HG03565 (cell line): ENCODE measurements around the gene ZNF691.
"Not testable (repeated sequence)": the region's sequence is repeated elsewhere in the genome, so short reads cannot be mapped to it uniquely, and the experiment has no call there.

Experiments
- ATAC-seq: cut with Tn5 transposase; IDR thresholded peaks from one replicate; pipeline ENCODE4 v1.9.1; 2021; ENCODE audit warnings: mild to moderate bottlenecking, moderate library complexity; ENCODE audit not compliant: unreplicated experiment

ZNF691 gene

GRCh38 chr1:42853116-42853884 is 6.9 kb downstream of the ZNF691 start:
- no peak for ATAC-seq

DNA sequence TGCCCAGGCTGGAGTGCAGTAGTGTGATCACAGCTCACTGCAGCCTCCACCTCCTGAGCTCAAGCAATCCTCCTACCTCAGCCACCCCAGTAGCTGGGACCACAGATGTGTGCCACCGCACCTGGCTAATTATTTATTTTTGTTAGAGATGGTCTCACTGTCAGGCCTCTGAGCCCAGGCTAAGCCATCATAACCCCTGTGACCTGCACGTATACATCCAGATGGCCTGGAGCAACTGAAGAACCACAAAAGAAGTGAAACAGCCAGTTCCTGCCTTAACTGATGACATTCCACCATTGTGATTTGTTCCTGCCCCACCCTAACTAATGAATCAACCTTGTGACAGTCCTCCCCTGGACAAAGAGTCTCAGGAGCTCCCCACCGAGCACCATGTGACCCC is 10.1 kb downstream of the ZNF691 start:
- not testable (repeated sequence) for ATAC-seq

GRCh38 chr1:42859366-42859765 is 13.0 kb downstream of the ZNF691 start:
- not testable (repeated sequence) for ATAC-seq

DNA sequence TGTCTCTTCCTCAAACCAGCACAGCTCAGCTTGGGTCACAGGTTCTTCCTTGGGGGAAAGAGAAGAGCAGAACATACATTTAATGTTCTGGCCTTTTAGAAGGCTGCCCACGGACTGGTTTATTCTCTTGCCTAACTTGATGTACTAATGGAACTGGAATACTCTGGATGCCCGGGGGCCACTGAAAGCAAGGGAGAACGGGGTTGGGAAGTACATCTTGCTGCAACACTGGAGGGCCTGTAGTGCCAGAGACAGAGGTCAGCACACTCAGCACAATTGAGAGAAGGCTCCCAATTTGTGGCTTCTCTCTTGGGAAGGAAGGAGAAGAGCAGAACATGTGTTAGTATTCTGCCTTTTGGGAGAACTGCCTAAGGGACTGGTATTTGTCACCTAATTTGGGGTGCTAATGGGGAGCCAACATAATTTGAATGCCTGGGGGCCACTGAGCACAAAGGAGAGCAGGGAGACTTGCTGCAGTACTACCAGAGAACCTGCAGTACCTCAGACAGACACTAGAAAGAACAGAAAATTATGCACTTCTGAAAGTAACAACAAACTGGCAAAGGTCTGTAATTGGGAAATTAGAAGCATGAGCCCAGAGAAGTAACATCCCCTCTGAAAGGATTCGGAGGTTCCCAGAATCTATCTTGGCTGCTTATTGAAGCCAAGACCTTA is 14.1 kb downstream of the ZNF691 start:
- no peak for ATAC-seq

GRCh38 chr1:42861014-42861399 is 14.6 kb downstream of the ZNF691 start:
- no peak for ATAC-seq

GRCh38 chr1:42866549-42866948 is 20.1 kb downstream of the ZNF691 start:
- no peak for ATAC-seq

- ATAC-seq = not testable (repeated sequence)
Measured at GRCh38 chr1:42868466-42868865, 22.1 kb downstream of the ZNF691 start.

DNA sequence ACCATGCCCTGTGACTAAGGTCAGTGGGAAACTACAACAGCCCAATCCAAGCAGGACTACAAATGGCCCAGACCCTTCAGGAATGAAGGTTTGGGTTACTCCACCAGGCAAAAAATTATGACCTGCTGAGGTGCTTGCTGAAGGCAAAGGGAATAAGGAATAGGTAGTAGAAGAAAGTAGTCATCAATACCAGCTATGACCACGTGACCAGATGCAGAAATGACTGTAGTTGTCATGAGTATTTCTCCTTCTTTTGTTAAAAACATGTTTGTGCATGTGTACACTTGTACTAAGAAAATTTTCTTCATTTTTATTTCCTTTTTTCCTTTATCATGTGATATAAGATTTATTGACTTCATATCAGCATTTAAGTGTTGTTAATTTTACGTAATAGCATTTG is 22.8 kb downstream of the ZNF691 start:
- not testable (repeated sequence) for ATAC-seq

DNA sequence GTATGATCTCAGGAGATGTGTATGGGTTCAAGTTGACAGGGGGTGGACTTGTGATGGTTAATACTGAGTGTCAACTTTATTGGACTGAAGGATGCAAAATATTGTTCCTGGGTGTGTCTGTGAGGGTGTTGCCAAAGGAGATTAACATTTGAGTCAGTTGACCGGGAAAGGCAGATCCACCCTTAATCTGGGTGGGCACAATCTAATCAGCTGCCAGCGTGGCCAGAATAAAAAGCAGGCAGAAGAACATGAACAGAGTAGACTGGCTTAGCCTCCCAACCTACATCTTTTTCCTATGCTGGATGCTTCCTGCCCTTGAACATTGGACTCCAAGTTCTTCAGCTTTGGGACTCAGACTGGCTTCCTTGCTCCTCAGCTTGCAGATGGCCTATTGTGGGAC is 23.3 kb downstream of the ZNF691 start:
- not testable (repeated sequence) for ATAC-seq

DNA sequence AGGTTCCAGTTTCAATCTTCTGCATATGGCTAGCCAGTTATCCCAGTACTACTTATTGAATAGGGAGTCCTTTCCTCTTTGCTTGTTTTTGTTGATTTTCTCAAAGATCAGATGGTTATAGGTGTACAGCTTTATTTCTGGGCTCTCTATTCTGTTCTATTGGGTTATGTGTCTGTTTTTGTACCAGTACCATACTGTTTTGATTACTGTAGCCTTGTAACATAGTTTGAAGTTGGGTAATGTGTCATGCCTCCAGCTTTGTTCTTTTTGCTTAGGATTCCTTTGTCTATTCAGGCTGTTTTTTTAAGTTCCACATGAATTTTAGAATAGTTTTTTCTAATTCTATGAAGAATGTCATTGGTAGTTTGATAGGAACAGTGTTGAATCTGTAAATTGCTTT is 26.7 kb downstream of the ZNF691 start:
- not testable (repeated sequence) for ATAC-seq

DNA sequence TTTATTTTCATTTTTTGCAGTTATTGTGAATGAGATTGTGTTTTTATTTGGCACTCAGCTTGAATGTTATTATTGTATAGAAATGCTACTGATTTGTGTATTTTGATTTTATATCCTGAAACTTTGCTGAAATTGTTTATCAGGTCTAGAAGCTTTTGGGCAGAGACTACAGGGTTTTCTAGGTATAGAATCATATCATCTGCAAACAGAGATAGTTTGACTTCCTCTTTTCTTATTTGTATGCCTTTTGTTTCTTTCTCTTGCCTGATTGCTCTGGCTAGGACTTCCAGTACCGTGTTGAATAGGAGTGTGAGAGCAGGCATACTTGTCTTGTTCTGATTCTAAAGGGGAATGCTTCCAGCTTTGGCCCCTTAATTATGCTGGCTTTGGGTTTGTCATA is 27.3 kb downstream of the ZNF691 start:
- no peak for ATAC-seq

DNA sequence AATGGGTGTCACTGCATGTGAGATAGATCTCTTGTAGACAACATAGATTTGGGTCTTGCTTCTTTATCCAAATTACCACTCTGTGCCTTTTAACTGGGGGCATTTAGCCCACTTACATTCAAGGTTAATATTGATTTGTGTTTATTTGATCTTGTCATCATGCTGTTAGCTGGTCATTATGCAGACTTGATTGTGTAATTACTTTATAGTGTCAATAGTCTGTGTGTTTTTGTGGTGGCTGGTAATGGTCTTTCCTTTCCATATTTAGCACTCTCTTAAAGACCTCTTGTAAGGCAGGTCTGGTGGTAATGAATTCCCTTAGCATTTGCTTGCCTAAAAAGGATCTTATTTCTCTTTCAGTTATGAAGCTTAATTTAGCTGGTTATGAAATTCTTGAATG is 29.6 kb downstream of the ZNF691 start:
- no peak for ATAC-seq

GRCh38 chr1:42877380-42877779 is 31.0 kb downstream of the ZNF691 start:
- no peak for ATAC-seq

- ATAC-seq = no peak
Measured at GRCh38 chr1:42880384-42880783, 34.0 kb downstream of the ZNF691 start.

- no peak for ATAC-seq
Measured at GRCh38 chr1:42886046-42886739, 39.8 kb downstream of the ZNF691 start.

GRCh38 chr1:42886800-42887199 is 40.4 kb downstream of the ZNF691 start:
- no peak for ATAC-seq

DNA sequence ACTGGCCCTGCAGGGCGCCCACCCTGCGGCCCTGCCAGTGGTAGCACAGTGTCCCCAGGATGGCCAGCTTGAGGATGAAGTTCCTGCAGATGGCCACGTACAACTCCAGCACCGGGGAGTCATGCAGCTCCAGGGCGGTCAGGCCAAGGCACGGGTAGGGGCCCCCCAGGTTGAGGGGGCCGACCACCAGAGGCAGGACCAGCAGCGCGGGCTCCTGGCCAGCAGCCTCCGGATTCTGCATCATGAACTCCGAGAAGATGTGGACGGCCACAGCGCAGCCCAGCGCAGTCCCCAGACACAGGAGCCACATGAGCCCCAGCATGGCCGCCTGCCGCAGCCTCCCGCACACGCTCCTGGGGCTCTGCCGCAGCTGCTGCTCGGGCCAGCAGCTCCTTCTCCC is 41.0 kb downstream of the ZNF691 start:
- ATAC-seq = no peak

GRCh38 chr1:42888013-42888633 is 41.7 kb downstream of the ZNF691 start:
- ATAC-seq = no peak

GRCh38 chr1:42889264-42889663 is 42.9 kb downstream of the ZNF691 start:
- ATAC-seq = no peak

DNA sequence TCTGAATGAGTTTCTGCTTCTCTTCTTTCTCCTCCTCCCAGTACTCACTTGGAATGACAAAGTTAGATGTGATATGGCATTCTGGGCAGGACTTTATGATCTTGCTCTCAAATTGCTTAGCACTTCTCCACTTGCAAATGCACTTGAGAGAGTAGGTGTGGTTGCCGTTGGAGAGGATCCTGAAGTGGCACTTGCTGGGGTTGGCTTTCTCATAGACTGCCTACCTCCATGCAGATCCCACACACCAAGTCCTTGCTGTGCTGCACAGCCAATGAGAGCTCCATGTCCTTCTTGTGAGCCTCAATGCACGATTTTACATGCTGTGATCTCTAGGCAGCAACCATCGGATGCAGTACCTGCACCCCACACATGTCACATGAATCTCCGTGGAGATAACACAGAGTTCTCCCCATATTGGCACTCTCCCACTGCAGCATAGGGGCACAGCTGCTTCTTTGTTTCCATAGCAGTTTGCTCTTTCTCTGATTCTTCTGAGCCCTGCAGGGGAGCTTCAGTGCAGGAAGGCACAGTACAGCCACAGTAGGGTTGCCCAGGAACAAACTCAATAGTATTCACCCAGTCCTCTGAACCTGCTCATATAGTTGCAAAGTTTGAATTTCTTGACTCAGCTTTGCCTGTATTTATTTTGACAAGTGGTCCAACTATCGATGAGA is 45.2 kb downstream of the ZNF691 start:
- ATAC-seq = no peak

DNA sequence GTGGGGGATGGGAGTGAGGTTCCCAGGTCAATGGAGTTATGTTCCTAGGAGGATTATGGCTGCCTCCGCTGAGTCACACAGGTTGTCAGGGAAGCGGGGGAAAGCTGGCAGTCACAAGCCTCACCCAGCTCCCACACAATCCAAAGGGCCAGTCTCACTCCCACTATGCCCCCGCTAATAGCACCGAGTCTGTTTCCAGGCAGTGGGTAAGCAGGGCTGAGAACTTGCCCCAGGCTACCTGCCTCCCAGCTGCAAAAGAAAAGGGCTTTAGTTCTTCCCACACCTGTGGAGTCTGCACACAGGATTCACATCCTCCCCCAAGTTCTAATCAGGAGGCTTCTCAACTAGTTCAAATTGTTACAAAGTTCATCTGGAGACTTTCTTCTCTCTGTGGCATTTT is 53.5 kb downstream of the ZNF691 start:
- not testable (repeated sequence) for ATAC-seq
